GM23338 (cell line): ENCODE measurements around the gene ACOXL. TPM values are rescaled to one million over a fixed set of nuclear protein-coding genes. Genes with fewer than 3 reads are reported as not detected.

Source experiments
- ATAC-seq: fragments of 200-7000 bp; cut with Tn5 transposase; 3 replicates; pipeline ENCODE4 v1.9.1; 2020
- DNase-seq: peaks from one replicate; pipeline ENCODE4 v3.0.0-alpha.2; 2015; ENCODE audit warnings: low spot score
- H2AFZ ChIP-seq: fragments of 200-600 bp; sonication (generic); 2 replicates; pipeline ENCODE4 v1.8.0; 2016; ENCODE audit warnings: antibody characterized with exemption, mild to moderate bottlenecking, moderate library complexity
- H3F3A ChIP-seq: fragments of 200-600 bp; sonication (generic); replicated peaks from 2 replicates; pipeline ENCODE4 v1.8.0; 2017; ENCODE audit warnings: antibody characterized with exemption, mixed run types, low read depth
- H3K27ac ChIP-seq: fragments of 200-600 bp; sonication (generic); 2 replicates; pipeline ENCODE4 v1.6.1; 2016; ENCODE audit warnings: low read depth
- H3K27me3 ChIP-seq: fragments of 200-600 bp; sonication (generic); 2 replicates; pipeline ENCODE4 v1.8.0; 2016; ENCODE audit warnings: mild to moderate bottlenecking, mixed run types, moderate library complexity; ENCODE audit not compliant: insufficient read depth
- H3K36me3 ChIP-seq: fragments of 200-600 bp; sonication (generic); 2 replicates; pipeline ENCODE4 v1.8.0; 2016; ENCODE audit warnings: mild to moderate bottlenecking; ENCODE audit not compliant: insufficient read depth
- H3K4me1 ChIP-seq: fragments of 200-600 bp; sonication (generic); 2 replicates; pipeline ENCODE4 v1.8.0; 2016; ENCODE audit warnings: mild to moderate bottlenecking, moderate library complexity; ENCODE audit not compliant: insufficient read depth
- H3K4me2 ChIP-seq: fragments of 200-600 bp; sonication (generic); 2 replicates; pipeline ENCODE4 v1.7.1; 2017; ENCODE audit warnings: mixed run types
- H3K4me3 ChIP-seq: fragments of 200-600 bp; sonication (generic); 2 replicates; pipeline ENCODE4 v1.6.1; 2016; ENCODE audit warnings: mixed run types
- H3K79me2 ChIP-seq: fragments of 200-600 bp; sonication (generic); replicated peaks from 2 replicates; pipeline ENCODE4 v1.8.0; 2017; ENCODE audit warnings: mild to moderate bottlenecking; ENCODE audit not compliant: insufficient read depth
- H3K9me2 ChIP-seq: fragments of 200-600 bp; sonication (generic); 2 replicates; pipeline ENCODE4 v1.8.0; 2017; ENCODE audit not compliant: insufficient read depth
- H4K20me1 ChIP-seq: fragments of 200-600 bp; sonication (generic); replicated peaks from 2 replicates; pipeline ENCODE4 v1.8.0; 2017; ENCODE audit warnings: mild to moderate bottlenecking; ENCODE audit not compliant: insufficient read depth
- H3K27ac Mint-ChIP-seq: 2 replicates; pipeline ENCODE4 v1.8.0; 2020; ENCODE audit warnings: inconsistent platforms, mild to moderate bottlenecking, moderate library complexity, mixed read lengths
- H3K27me3 Mint-ChIP-seq: 3 replicates; pipeline ENCODE4 v1.8.0; 2022; ENCODE audit warnings: low read depth, mild to moderate bottlenecking, moderate library complexity, mixed read lengths, inconsistent platforms; ENCODE audit not compliant: insufficient read depth, poor library complexity
- H3K36me3 Mint-ChIP-seq: 3 replicates; pipeline ENCODE4 v1.8.0; 2021; ENCODE audit warnings: low read depth, mild to moderate bottlenecking, inconsistent platforms, moderate library complexity, mixed read lengths
- H3K4me1 Mint-ChIP-seq: 3 replicates; pipeline ENCODE4 v1.8.0; 2020; ENCODE audit warnings: mild to moderate bottlenecking, inconsistent platforms, mixed read lengths
- H3K4me3 Mint-ChIP-seq: 3 replicates; pipeline ENCODE4 v1.8.0; 2021; ENCODE audit warnings: moderate library complexity, mild to moderate bottlenecking, inconsistent platforms, mixed read lengths
- H3K9me3 Mint-ChIP-seq: 3 replicates; pipeline ENCODE4 v1.8.0; 2020; ENCODE audit warnings: moderate library complexity, mild to moderate bottlenecking, inconsistent platforms, mixed read lengths
- CREB1 ChIP-seq: fragments of 250-450 bp; sonication (Bioruptor Pico); IDR thresholded peaks from 2 replicates; pipeline ENCODE4 v1.5.0; 2020; ENCODE audit warnings: low read depth, mild to moderate bottlenecking, moderate library complexity
- EZH2phosphoT487 ChIP-seq: fragments of 200-600 bp; sonication (generic); IDR thresholded peaks from one replicate; pipeline ENCODE4 v1.8.1; 2018; ENCODE audit warnings: antibody characterized with exemption; ENCODE audit not compliant: unreplicated experiment
- JUNB ChIP-seq: IDR thresholded peaks from one replicate; pipeline ENCODE4 v1.6.1; 2016; ENCODE audit warnings: antibody characterized with exemption; ENCODE audit not compliant: unreplicated experiment
- NANOG ChIP-seq: IDR thresholded peaks from 2 replicates; pipeline ENCODE4 v1.6.1; 2016; ENCODE audit warnings: antibody characterized with exemption, borderline replicate concordance
- POLR2AphosphoS5 ChIP-seq: IDR thresholded peaks from 2 replicates; pipeline ENCODE4 v1.6.1; 2016; ENCODE audit warnings: antibody characterized with exemption, low read depth
- STAT1 ChIP-seq: IDR thresholded peaks from one replicate; pipeline ENCODE4 v1.6.1; 2016; ENCODE audit warnings: antibody characterized with exemption; ENCODE audit not compliant: unreplicated experiment
- ZNF114 ChIP-seq: fragments of 250-450 bp; sonication (Bioruptor Pico); IDR thresholded peaks from 2 replicates; pipeline ENCODE4 v1.5.0; 2020; ENCODE audit warnings: mild to moderate bottlenecking, moderate library complexity
- ZNF331 ChIP-seq: fragments of 250-450 bp; sonication (Bioruptor Pico); IDR thresholded peaks from 2 replicates; pipeline ENCODE4 v1.5.0; 2020; ENCODE audit warnings: low read depth, mild to moderate bottlenecking, moderate library complexity
- polyA plus RNA-seq: library from polyadenylated mRNA; unstranded; fragments of >200 nt; fragmentation: Nextera tagmentation; extraction: Ambion mirVana; gene quantifications from 2 replicates; pipeline ENCODE4 v1.2.1, GENCODE V29; 2016
- total RNA-seq: library from RNA; depleted of rRNA; stranded (reverse); fragments of >200 nt; shearing (Covaris generic); gene quantifications from 2 replicates; pipeline ENCODE4 v1.2.3, GENCODE V29; 2014
- TF ChIP-seq, protein P1 (sequence below), 2 experiments: fragments of 200-600 bp in 1 of 2; sonication (generic) in 1 of 2; conservative IDR thresholded peaks; 2 replicates each; pipeline versions ENCODE4 v1.5.1 to v1.6.1; 2016 to 2017; ENCODE audit warnings: antibody characterized with exemption in 2 of 2, low read depth in 2 of 2, mild to moderate bottlenecking in 2 of 2, moderate library complexity in 1 of 2
- TF ChIP-seq, protein P2 (sequence below): IDR thresholded peaks from 2 replicates; pipeline ENCODE4 v1.6.1; 2016; ENCODE audit warnings: antibody characterized with exemption
- TF ChIP-seq, protein P3 (sequence below): fragments of 250-450 bp; sonication (Bioruptor Pico); IDR thresholded peaks from 2 replicates; pipeline ENCODE4 v1.5.0; 2020; ENCODE audit warnings: mild to moderate bottlenecking, moderate library complexity

The ACOXL gene
- total and polyA plus RNA-seq, 2 experiments from 2014 or later: 9.0 to 14.7 TPM

DNA sequence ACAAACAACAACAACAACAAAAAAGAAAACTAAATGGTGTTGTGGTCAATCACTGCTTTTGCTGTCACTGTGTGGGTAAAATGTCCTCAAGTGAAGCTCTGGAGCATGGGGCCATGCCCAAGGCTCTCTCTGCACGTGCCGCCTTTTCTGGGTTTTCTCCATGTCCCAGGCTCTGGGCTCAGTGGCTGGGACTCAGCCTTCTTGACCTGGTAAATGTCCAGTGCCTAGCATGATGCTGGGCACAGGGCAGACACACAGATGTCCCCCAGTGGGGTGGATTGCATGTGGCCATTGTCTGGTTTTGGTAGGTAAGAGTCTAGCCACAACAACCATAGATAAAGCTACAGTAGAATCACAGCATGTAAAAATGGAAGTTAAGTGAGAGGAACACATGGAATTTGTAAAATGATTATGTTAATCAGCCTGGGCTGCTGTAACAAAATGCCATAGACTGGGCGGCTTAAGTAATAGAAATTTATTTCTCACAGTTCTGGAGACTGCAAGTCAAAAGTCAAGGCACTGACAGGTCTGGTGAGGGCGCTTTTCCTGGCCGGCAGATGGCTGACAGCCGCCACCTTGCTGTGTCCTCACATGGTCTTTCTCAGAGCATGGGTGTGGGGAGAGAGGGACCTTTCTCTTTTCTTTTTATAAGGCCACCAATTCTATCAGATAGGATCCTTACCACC lies 174.4 kb downstream of the ACOXL start:
- H3K4me3 ChIP-seq: no peak overlapping the region
- H4K20me1 ChIP-seq: no peaks in the 10 kb centered on the region
- H3K4me3 Mint-ChIP-seq: no peak overlapping the region
- no peaks in the 10 kb centered on the region for H3K27me3 ChIP-seq
- peaks cover 10% of the 10 kb centered on the region; the same call in 1 of the 2 replicates for H3K4me1 ChIP-seq
- no peak overlapping the region for H3K27ac Mint-ChIP-seq
- DNase-seq (no peak), ATAC-seq (peak; percentile 27; the same call in 2 of the 3 replicates)
- no peak overlapping the region for H3K27ac ChIP-seq
- no peaks in the 10 kb centered on the region for H3K79me2 ChIP-seq
- peaks cover 15% of the 10 kb centered on the region for H3K4me1 Mint-ChIP-seq
- no peaks in the 10 kb centered on the region for H3K36me3 ChIP-seq
- no peak overlapping the region for H3K4me2 ChIP-seq
- H3K9me2 ChIP-seq: 0 out of 2 replicates have a peak, but pooled peaks cover 4% of the 10 kb centered on the region
- TF ChIP-seq, protein P1, sequence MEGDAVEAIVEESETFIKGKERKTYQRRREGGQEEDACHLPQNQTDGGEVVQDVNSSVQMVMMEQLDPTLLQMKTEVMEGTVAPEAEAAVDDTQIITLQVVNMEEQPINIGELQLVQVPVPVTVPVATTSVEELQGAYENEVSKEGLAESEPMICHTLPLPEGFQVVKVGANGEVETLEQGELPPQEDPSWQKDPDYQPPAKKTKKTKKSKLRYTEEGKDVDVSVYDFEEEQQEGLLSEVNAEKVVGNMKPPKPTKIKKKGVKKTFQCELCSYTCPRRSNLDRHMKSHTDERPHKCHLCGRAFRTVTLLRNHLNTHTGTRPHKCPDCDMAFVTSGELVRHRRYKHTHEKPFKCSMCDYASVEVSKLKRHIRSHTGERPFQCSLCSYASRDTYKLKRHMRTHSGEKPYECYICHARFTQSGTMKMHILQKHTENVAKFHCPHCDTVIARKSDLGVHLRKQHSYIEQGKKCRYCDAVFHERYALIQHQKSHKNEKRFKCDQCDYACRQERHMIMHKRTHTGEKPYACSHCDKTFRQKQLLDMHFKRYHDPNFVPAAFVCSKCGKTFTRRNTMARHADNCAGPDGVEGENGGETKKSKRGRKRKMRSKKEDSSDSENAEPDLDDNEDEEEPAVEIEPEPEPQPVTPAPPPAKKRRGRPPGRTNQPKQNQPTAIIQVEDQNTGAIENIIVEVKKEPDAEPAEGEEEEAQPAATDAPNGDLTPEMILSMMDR (conservative IDR thresholded peaks at IDR 0.05; ENCODE audit: low read depth in 2 of 2): peak; percentile 7 to 50; a peak in 2 of 4 replicates
- TF ChIP-seq EZH2phosphoT487: no peak
- H3K36me3 Mint-ChIP-seq: no peaks in the 10 kb centered on the region; the same call in 2 of the 3 replicates
- no peak overlapping the region for H2AFZ ChIP-seq
- H3K9me3 Mint-ChIP-seq: no peaks in the 10 kb centered on the region
- no peaks in the 10 kb centered on the region for H3F3A ChIP-seq
- peaks cover 2% of the 10 kb centered on the region for H3K27me3 Mint-ChIP-seq

DNA sequence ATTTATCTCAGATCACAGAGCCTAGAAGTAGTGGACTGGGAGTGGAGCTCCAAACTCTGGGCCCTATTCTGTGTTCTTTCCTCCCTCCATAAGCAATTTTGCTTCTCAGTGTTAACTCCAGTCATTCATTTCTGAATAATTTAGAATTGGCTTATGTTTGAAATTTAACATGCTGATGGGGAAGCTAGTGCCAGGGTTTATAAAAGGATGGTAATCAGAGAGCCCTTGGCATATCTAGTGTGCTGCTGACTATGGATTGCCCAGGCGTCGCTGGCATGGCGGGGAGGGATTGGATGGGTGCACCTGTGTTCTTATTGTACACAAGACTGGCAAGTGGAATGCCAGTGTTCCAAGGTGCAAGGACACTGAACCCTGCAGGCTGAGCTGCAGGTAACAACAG lies 177.1 kb downstream of the ACOXL start:
- no peak overlapping the region for H3K27ac Mint-ChIP-seq
- H3K9me3 Mint-ChIP-seq: no peaks in the 10 kb centered on the region
- H3K27me3 Mint-ChIP-seq: peaks cover 2% of the 10 kb centered on the region
- H3K4me2 ChIP-seq: no peak overlapping the region
- H3K4me3 Mint-ChIP-seq: no peak overlapping the region
- H3K4me1 Mint-ChIP-seq: peaks cover 7% of the 10 kb centered on the region
- H3K27me3 ChIP-seq: no peaks in the 10 kb centered on the region
- no peak overlapping the region for H2AFZ ChIP-seq
- H3K27ac ChIP-seq: no peak overlapping the region
- no peaks in the 10 kb centered on the region for H4K20me1 ChIP-seq
- no peaks in the 10 kb centered on the region for H3K9me2 ChIP-seq
- no peaks in the 10 kb centered on the region for H3K36me3 ChIP-seq
- H3K36me3 Mint-ChIP-seq: no peaks in the 10 kb centered on the region; the same call in 2 of the 3 replicates
- ATAC-seq: no peak
- H3F3A ChIP-seq: no peaks in the 10 kb centered on the region
- H3K4me3 ChIP-seq: no peak overlapping the region
- H3K79me2 ChIP-seq: no peaks in the 10 kb centered on the region
- H3K4me1 ChIP-seq: peaks cover 7% of the 10 kb centered on the region; the same call in 1 of the 2 replicates
- DNase-seq: no peak
- TF ChIP-seq CREB1: no peak
- no peak for TF ChIP-seq STAT1
- TF ChIP-seq, protein P2, sequence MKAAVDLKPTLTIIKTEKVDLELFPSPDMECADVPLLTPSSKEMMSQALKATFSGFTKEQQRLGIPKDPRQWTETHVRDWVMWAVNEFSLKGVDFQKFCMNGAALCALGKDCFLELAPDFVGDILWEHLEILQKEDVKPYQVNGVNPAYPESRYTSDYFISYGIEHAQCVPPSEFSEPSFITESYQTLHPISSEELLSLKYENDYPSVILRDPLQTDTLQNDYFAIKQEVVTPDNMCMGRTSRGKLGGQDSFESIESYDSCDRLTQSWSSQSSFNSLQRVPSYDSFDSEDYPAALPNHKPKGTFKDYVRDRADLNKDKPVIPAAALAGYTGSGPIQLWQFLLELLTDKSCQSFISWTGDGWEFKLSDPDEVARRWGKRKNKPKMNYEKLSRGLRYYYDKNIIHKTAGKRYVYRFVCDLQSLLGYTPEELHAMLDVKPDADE: no peak
- no peak for TF ChIP-seq ZNF114
- no peak for TF ChIP-seq EZH2phosphoT487
- TF ChIP-seq JUNB: no peak
- no peak for TF ChIP-seq ZNF331 (CRISPR knock-in tag)
- TF ChIP-seq, protein P3, sequence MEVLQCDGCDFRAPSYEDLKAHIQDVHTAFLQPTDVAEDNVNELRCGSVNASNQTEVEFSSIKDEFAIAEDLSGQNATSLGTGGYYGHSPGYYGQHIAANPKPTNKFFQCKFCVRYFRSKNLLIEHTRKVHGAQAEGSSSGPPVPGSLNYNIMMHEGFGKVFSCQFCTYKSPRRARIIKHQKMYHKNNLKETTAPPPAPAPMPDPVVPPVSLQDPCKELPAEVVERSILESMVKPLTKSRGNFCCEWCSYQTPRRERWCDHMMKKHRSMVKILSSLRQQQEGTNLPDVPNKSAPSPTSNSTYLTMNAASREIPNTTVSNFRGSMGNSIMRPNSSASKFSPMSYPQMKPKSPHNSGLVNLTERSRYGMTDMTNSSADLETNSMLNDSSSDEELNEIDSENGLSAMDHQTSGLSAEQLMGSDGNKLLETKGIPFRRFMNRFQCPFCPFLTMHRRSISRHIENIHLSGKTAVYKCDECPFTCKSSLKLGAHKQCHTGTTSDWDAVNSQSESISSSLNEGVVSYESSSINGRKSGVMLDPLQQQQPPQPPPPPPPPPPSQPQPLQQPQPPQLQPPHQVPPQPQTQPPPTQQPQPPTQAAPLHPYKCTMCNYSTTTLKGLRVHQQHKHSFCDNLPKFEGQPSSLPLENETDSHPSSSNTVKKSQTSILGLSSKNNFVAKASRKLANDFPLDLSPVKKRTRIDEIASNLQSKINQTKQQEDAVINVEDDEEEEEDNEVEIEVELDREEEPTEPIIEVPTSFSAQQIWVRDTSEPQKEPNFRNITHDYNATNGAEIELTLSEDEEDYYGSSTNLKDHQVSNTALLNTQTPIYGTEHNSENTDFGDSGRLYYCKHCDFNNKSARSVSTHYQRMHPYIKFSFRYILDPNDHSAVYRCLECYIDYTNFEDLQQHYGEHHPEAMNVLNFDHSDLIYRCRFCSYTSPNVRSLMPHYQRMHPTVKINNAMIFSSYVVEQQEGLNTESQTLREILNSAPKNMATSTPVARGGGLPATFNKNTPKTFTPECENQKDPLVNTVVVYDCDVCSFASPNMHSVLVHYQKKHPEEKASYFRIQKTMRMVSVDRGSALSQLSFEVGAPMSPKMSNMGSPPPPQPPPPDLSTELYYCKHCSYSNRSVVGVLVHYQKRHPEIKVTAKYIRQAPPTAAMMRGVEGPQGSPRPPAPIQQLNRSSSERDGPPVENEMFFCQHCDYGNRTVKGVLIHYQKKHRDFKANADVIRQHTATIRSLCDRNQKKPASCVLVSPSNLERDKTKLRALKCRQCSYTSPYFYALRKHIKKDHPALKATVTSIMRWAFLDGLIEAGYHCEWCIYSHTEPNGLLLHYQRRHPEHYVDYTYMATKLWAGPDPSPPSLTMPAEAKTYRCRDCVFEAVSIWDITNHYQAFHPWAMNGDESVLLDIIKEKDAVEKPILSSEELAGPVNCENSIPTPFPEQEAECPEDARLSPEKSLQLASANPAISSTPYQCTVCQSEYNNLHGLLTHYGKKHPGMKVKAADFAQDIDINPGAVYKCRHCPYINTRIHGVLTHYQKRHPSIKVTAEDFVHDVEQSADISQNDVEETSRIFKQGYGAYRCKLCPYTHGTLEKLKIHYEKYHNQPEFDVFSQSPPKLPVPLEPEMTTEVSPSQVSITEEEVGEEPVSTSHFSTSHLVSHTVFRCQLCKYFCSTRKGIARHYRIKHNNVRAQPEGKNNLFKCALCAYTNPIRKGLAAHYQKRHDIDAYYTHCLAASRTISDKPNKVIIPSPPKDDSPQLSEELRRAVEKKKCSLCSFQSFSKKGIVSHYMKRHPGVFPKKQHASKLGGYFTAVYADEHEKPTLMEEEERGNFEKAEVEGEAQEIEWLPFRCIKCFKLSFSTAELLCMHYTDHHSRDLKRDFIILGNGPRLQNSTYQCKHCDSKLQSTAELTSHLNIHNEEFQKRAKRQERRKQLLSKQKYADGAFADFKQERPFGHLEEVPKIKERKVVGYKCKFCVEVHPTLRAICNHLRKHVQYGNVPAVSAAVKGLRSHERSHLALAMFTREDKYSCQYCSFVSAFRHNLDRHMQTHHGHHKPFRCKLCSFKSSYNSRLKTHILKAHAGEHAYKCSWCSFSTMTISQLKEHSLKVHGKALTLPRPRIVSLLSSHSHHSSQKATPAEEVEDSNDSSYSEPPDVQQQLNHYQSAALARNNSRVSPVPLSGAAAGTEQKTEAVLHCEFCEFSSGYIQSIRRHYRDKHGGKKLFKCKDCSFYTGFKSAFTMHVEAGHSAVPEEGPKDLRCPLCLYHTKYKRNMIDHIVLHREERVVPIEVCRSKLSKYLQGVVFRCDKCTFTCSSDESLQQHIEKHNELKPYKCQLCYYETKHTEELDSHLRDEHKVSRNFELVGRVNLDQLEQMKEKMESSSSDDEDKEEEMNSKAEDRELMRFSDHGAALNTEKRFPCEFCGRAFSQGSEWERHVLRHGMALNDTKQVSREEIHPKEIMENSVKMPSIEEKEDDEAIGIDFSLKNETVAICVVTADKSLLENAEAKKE (CRISPR knock-in tag): no peak
- TF ChIP-seq NANOG: no peak
- no peak for TF ChIP-seq POLR2AphosphoS5
